NCI-H2227 (cell line): ENCODE results near the gene KIF1A.
"Not testable (repeated sequence)": the region's sequence is repeated elsewhere in the genome, so short reads cannot be mapped to it uniquely, and the experiment has no call there.

ENCODE experiments used
- DNase-seq: peaks from one replicate; lab custom pipeline; 2025; ENCODE audit not compliant: unreplicated experiment; lab: John Stamatoyannopoulos, UW

Gene KIF1A

GRCh38 chr2:240787521-240788472, 32.2 kb downstream of the KIF1A start:
- no peak for DNase-seq

- no peak for DNase-seq
Measured at GRCh38 chr2:240786871-240787311, 33.1 kb downstream of the KIF1A start.

- no peak for DNase-seq
Measured at GRCh38 chr2:240786355-240786841, 33.6 kb downstream of the KIF1A start.

GRCh38 chr2:240785424-240786335, 34.3 kb downstream of the KIF1A start:
- DNase-seq = no peak

GRCh38 chr2:240784629-240785423, 35.2 kb downstream of the KIF1A start:
- no peak for DNase-seq

GRCh38 chr2:240783819-240784621, 36.0 kb downstream of the KIF1A start:
- no peak for DNase-seq

GRCh38 chr2:240782886-240783818, 36.9 kb downstream of the KIF1A start:
- DNase-seq = no peak

GRCh38 chr2:240782221-240782885, 37.7 kb downstream of the KIF1A start:
- DNase-seq = no peak

- no peak for DNase-seq
Measured at GRCh38 chr2:240781471-240782220, 38.4 kb downstream of the KIF1A start.

GRCh38 chr2:240780023-240780700, 39.9 kb downstream of the KIF1A start:
- DNase-seq = no peak

GRCh38 chr2:240779250-240779832, 40.7 kb downstream of the KIF1A start:
- not testable (repeated sequence) for DNase-seq

GRCh38 chr2:240778426-240778825, 41.6 kb downstream of the KIF1A start:
- DNase-seq = no peak

GRCh38 chr2:240777456-240778212, 42.4 kb downstream of the KIF1A start:
- DNase-seq = no peak

- DNase-seq = no peak
Measured at GRCh38 chr2:240775905-240776304, 44.1 kb downstream of the KIF1A start.

- no peak for DNase-seq
Measured at GRCh38 chr2:240774856-240775255, 45.2 kb downstream of the KIF1A start.

- no peak for DNase-seq
Measured at GRCh38 chr2:240769096-240769495, 50.9 kb downstream of the KIF1A start.
